Breast epithelium (tissue), 3 donors: ENCODE measurements around the gene RAPH1.

Experiments
- POLR2A ChIP-seq: fragments of 450-650 bp; IDR thresholded peaks from one replicate; pipeline ENCODE4 v1.6.1; 2016; ENCODE audit warnings: antibody characterized with exemption, mild to moderate bottlenecking, moderate library complexity
- TF ChIP-seq, protein P1 (sequence below), 3 donors: fragments of 450-650 bp; IDR thresholded peaks; one replicate each; pipeline ENCODE4 v1.5.1; 2016 to 2017; ENCODE audit warnings: antibody characterized with exemption in 3 of 3, mild to moderate bottlenecking in 3 of 3, moderate library complexity in 3 of 3

DNA sequence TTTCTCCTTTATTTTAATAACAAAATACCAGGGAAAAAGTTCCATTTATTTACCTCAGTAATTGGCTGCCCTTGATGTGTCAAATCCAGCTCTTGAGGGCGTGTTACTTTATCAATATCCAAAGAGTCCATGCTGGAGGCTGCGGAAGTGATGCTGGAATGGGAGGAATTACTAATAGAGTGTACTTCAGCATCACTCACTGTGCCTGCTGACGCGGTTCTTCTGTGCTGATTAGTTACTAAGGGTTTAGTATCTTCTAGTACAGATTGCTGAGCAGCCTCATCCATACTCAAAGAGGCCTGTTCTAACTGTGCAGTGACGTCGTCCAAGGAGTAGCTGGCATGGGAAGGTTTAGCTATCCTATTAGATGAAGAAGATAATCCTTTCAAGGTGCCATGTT is 45.6 kb downstream of the RAPH1 start:
- TF ChIP-seq, protein P1, sequence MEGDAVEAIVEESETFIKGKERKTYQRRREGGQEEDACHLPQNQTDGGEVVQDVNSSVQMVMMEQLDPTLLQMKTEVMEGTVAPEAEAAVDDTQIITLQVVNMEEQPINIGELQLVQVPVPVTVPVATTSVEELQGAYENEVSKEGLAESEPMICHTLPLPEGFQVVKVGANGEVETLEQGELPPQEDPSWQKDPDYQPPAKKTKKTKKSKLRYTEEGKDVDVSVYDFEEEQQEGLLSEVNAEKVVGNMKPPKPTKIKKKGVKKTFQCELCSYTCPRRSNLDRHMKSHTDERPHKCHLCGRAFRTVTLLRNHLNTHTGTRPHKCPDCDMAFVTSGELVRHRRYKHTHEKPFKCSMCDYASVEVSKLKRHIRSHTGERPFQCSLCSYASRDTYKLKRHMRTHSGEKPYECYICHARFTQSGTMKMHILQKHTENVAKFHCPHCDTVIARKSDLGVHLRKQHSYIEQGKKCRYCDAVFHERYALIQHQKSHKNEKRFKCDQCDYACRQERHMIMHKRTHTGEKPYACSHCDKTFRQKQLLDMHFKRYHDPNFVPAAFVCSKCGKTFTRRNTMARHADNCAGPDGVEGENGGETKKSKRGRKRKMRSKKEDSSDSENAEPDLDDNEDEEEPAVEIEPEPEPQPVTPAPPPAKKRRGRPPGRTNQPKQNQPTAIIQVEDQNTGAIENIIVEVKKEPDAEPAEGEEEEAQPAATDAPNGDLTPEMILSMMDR (IDR thresholded peaks at IDR 0.05), result no peak
- no peak for TF ChIP-seq POLR2A
